Spleen (tissue), 11 donors: ENCODE measurements around the gene FNDC3A. TPM values are rescaled to one million over a fixed set of nuclear protein-coding genes. Genes with fewer than 3 reads are reported as not detected.

Experiments used
- DNase-seq: peaks from one replicate; pipeline ENCODE4 v3.0.0-alpha.2; 2020
- H3K27ac ChIP-seq, 8 donors: fragments of 200-600 bp; sonication (generic) in 7 of 8; 1 replicate in 4 of 8; 2 replicates in 4 of 8; pipeline versions ENCODE4 v1.5.0 to v1.8.0; 2016 to 2021; ENCODE audit warnings: inconsistent platforms in 4 of 8, mild to moderate bottlenecking in 4 of 8, moderate library complexity in 1 of 8
- H3K27me3 ChIP-seq, 7 donors: fragments of 200-600 bp; sonication (generic) in 6 of 7; replicated peaks in 1 of 7; 1 replicate in 4 of 7; 2 replicates in 3 of 7; pipeline versions ENCODE4 v1.5.0 to v1.8.0; 2016 to 2021; ENCODE audit warnings: inconsistent platforms in 3 of 7, mild to moderate bottlenecking in 1 of 7
- H3K36me3 ChIP-seq, 6 donors: fragments of 200-600 bp; sonication (generic) in 5 of 6; 1 replicate in 4 of 6; 2 replicates in 2 of 6; pipeline versions ENCODE4 v1.5.0 to v1.8.0; 2016 to 2021; ENCODE audit warnings: inconsistent platforms in 2 of 6
- H3K4me1 ChIP-seq, 6 donors: fragments of 200-600 bp; sonication (generic) in 5 of 6; 1 replicate in 3 of 6; 2 replicates in 3 of 6; pipeline versions ENCODE4 v1.5.0 to v1.8.0; 2016 to 2021; ENCODE audit warnings: inconsistent platforms in 3 of 6
- H3K4me3 ChIP-seq, 8 donors: fragments of 200-600 bp; sonication (generic) in 7 of 8; 1 replicate in 4 of 8; 2 replicates in 4 of 8; pipeline versions ENCODE4 v1.5.0 to v1.8.0; 2016 to 2021; ENCODE audit warnings: inconsistent platforms in 4 of 8, mild to moderate bottlenecking in 4 of 8, moderate library complexity in 2 of 8
- H3K9me3 ChIP-seq, 8 donors: fragments of 200-600 bp; sonication (generic) in 7 of 8; 1 replicate in 4 of 8; 2 replicates in 4 of 8; pipeline versions ENCODE4 v1.5.0 to v1.8.0; 2016 to 2021; ENCODE audit warnings: inconsistent platforms in 4 of 8
- CTCF ChIP-seq, 11 experiments: fragments of 200-600 bp in 7 of 11; fragments of 450-650 bp in 4 of 11; sonication (generic) in 4 of 11; IDR thresholded peaks in 8 of 11; conservative IDR thresholded peaks in 3 of 11; 1 replicate in 7 of 11; 2 replicates in 4 of 11; pipeline versions ENCODE4 v1.4.0 to v1.8.0; 2016 to 2021; ENCODE audit warnings: antibody characterized with exemption in 11 of 11, inconsistent platforms in 4 of 11, mild to moderate bottlenecking in 1 of 11
- POLR2A ChIP-seq, 3 donors: fragments of 450-650 bp; IDR thresholded peaks; one replicate each; pipeline ENCODE4 v1.5.1; 2017; ENCODE audit warnings: antibody characterized with exemption in 3 of 3, mild to moderate bottlenecking in 1 of 3
- POLR2AphosphoS5 ChIP-seq, 3 donors: sonication (generic); formaldehyde crosslinking; IDR thresholded peaks; one replicate each; pipeline ENCODE4 v1.5.1; 2017; ENCODE audit warnings: antibody characterized with exemption in 3 of 3
- WGBS, 5 donors: extraction: QIAGEN DNeasy Blood & Tissue Kit in 3 of 5; methylation state at CpG; one replicate each; pipeline versions ENCODE4 v1.1.5 to v1.1.7; 2013 to 2018; 5-methylcytosine and 5-hydroxymethylcytosine counted together
- intact Hi-C: fragments of 100-400 bp; cut with DNase I; formaldehyde crosslinking; loops from one replicate; pipeline ENCODE4 v1.15.0; 2023; ENCODE audit warnings: low total_unique reads
- polyA plus RNA-seq, 3 donors: library from polyadenylated mRNA; stranded (reverse); fragments of 200-250 nt; gene quantifications; one replicate each; pipeline ENCODE4 v1.2.1, GENCODE V29; 2013
- total RNA-seq, 7 donors: library from RNA; depleted of rRNA in 3 of 7; stranded (reverse); fragments of >200 nt in 3 of 7; fragmentation: NEBNext Ultra II Directional in 4 of 7; extraction: Animal tissue kit (Norgen Biotek cat#: 25700) in 4 of 7; gene quantifications; one replicate each; pipeline versions ENCODE4 v1.1.0 to v1.2.1, GENCODE V29; 2016 to 2021
- donor health status: healthy with polysubstance abuse.
- donor health status: DM: no; HTN: no; CAD: no; lungs with moderate emphysema.
- donor health status: DM: no; HTN: no; CAD: no.
- donor health status: Bipolar disorder and iron deficiency.
- donor health status: healthy.
- donor health status: DM: no; HTN: no; CAD: no.
- donor health status: DM: yes; HTN: yes; CAD: no.

The FNDC3A gene
- total and polyA plus RNA-seq, 10 donors: 11.2 to 83.7 (median 53.8) TPM

- DNase-seq: no peak
- no peaks in the 10 kb centered on the region for H3K27me3 ChIP-seq
- peaks cover 0 to 9% (median 3%) of the 10 kb centered on the region in 6 donors for H3K4me1 ChIP-seq
- no peak for TF ChIP-seq POLR2AphosphoS5 (IDR thresholded peaks at IDR 0.05)
- 97 to 99% (median 98%) methylated on average over 7 of the region's 7 CpGs for WGBS, 5 donors
- no peak overlapping the region for H3K4me3 ChIP-seq
- H3K27ac ChIP-seq: no peak overlapping the region
- H3K36me3 ChIP-seq: peaks cover 2 to 85% (median 47%) of the 10 kb centered on the region in 6 donors
- intact Hi-C loops: no loop called here
- peaks cover 0 to 36% (median 26%) of the 10 kb centered on the region in 8 donors for H3K9me3 ChIP-seq
Observed at GRCh38 chr13:49164712-49165111, 189.0 kb downstream of the FNDC3A start.

GRCh38 chr13:49165798-49166752 is 190.4 kb downstream of the FNDC3A start:
- intact Hi-C loops: no loop called here
- no peak overlapping the region for H3K4me3 ChIP-seq
- peak; percentile 55 for DNase-seq
- H3K9me3 ChIP-seq: peaks cover 0 to 36% (median 26%) of the 10 kb centered on the region in 8 donors
- H3K27me3 ChIP-seq: no peaks in the 10 kb centered on the region
- no peak for TF ChIP-seq POLR2A (IDR thresholded peaks at IDR 0.05)
- TF ChIP-seq POLR2AphosphoS5 (IDR thresholded peaks at IDR 0.05): no peak
- TF ChIP-seq CTCF (IDR thresholded peaks at IDR 0.05 in 8 of 11, conservative IDR thresholded peaks at IDR 0.05 in 3 of 11): no peak
- 64 to 89% (median 82%) methylated on average over 5 of the region's 5 CpGs for WGBS, 5 donors
- H3K36me3 ChIP-seq: peaks cover 2 to 99% (median 47%) of the 10 kb centered on the region in 6 donors
- peaks cover 0 to 9% (median 3%) of the 10 kb centered on the region in 6 donors for H3K4me1 ChIP-seq
- H3K27ac ChIP-seq: no peak overlapping the region

- intact Hi-C loops: no loop called here
- DNase-seq: no peak
Observed at GRCh38 chr13:49171359-49171758, 195.6 kb downstream of the FNDC3A start.

GRCh38 chr13:49183672-49184325 is 208.1 kb downstream of the FNDC3A start:
- DNase-seq: no peak

More at GRCh38 chr13:49171359-49171758, 195.6 kb downstream of the FNDC3A start:
- H3K4me3 ChIP-seq: no peak overlapping the region
- H3K27ac ChIP-seq: no peak overlapping the region
- peaks cover 4 to 99% (median 31%) of the 10 kb centered on the region in 6 donors for H3K36me3 ChIP-seq
- no peak for TF ChIP-seq POLR2AphosphoS5 (IDR thresholded peaks at IDR 0.05)
- no peaks in the 10 kb centered on the region for H3K27me3 ChIP-seq
- H3K4me1 ChIP-seq: peaks cover 0 to under 1% (median 0%) of the 10 kb centered on the region in 6 donors
- no peaks in the 10 kb centered on the region for H3K9me3 ChIP-seq

More at GRCh38 chr13:49183672-49184325, 208.1 kb downstream of the FNDC3A start:
- 74 to 83% (median 81%) methylated on average over 1 of the region's 1 CpG for WGBS, 5 donors
- H3K27me3 ChIP-seq: no peaks in the 10 kb centered on the region
- peaks cover 0 to 20% (median 0%) of the 10 kb centered on the region in 6 donors for H3K4me1 ChIP-seq
- peaks cover 0 to 99% (median 51%) of the 10 kb centered on the region in 6 donors for H3K36me3 ChIP-seq
- intact Hi-C loops: no loop called here
- H3K27ac ChIP-seq: peak overlapping the region in 3 of 8 donors; percentile 25 to 41 (median 32)
- TF ChIP-seq POLR2AphosphoS5 (IDR thresholded peaks at IDR 0.05) (no peak), CTCF (IDR thresholded peaks at IDR 0.05 in 8 of 11, conservative IDR thresholded peaks at IDR 0.05 in 3 of 11) (no peak), POLR2A (IDR thresholded peaks at IDR 0.05) (no peak)
- no peaks in the 10 kb centered on the region for H3K9me3 ChIP-seq
- no peak overlapping the region for H3K4me3 ChIP-seq
